Calu3 (cell line): ENCODE results near the gene DUSP2. TPM values are rescaled to one million over a fixed set of nuclear protein-coding genes. Genes with fewer than 3 reads are reported as not detected.

Experiments used
- BruUV-seq: library from RNA; stranded (reverse); fragments of 400-500 nt; replicated peaks from 2 replicates; lab custom pipeline; 2021; lab: Mats Ljungman, UMichigan
- CTCF ChIA-PET: fragments of 300-600 bp; sonication (Branson Sonifier 250); formaldehyde crosslinking; loops from one replicate; lab custom pipeline; 2022; ENCODE audit warnings: antibody characterized with exemption; lab: Charles Lee
- DNase-seq: peaks from one replicate; pipeline ENCODE4 v3.0.0; 2022
- H3K27ac Mint-ChIP-seq: one replicate; pipeline ENCODE4 v1.8.0; 2022; ENCODE audit warnings: mixed read lengths; ENCODE audit not compliant: unreplicated experiment
- H3K27me3 Mint-ChIP-seq: one replicate; pipeline ENCODE4 v1.8.0; 2022; ENCODE audit warnings: mixed read lengths; ENCODE audit not compliant: unreplicated experiment
- H3K36me3 Mint-ChIP-seq: one replicate; pipeline ENCODE4 v1.8.0; 2022; ENCODE audit warnings: mild to moderate bottlenecking, moderate library complexity, mixed read lengths; ENCODE audit not compliant: insufficient read depth, unreplicated experiment
- H3K4me1 Mint-ChIP-seq: one replicate; pipeline ENCODE4 v1.8.0; 2022; ENCODE audit warnings: mild to moderate bottlenecking, low read depth, mixed read lengths; ENCODE audit not compliant: unreplicated experiment
- H3K4me3 Mint-ChIP-seq: one replicate; pipeline ENCODE4 v1.8.0; 2022; ENCODE audit warnings: mild to moderate bottlenecking, low read depth, moderate library complexity, mixed read lengths; ENCODE audit not compliant: unreplicated experiment
- H3K9me3 Mint-ChIP-seq: one replicate; pipeline ENCODE4 v1.8.0; 2022; ENCODE audit warnings: low read depth, mixed read lengths; ENCODE audit not compliant: unreplicated experiment
- intact Hi-C: fragments of 100-400 bp; cut with micrococcal nuclease; formaldehyde crosslinking; loops from one replicate; pipeline ENCODE4 v1.10.0; 2022; ENCODE audit not compliant: unreplicated experiment
- total RNA-seq: library from RNA; stranded (reverse); gene quantifications from 2 replicates; pipeline ENCODE4 v1.2.3, GENCODE V29; 2022
- TF ChIP-seq, protein P1 (sequence below): fragments of 200-600 bp; IDR thresholded peaks from one replicate; pipeline ENCODE4 v1.8.0; 2022; ENCODE audit warnings: antibody characterized with exemption; ENCODE audit not compliant: unreplicated experiment

The DUSP2 gene
- total RNA-seq, 1 experiment from 2014 or later, result 4.1 TPM

DNA sequence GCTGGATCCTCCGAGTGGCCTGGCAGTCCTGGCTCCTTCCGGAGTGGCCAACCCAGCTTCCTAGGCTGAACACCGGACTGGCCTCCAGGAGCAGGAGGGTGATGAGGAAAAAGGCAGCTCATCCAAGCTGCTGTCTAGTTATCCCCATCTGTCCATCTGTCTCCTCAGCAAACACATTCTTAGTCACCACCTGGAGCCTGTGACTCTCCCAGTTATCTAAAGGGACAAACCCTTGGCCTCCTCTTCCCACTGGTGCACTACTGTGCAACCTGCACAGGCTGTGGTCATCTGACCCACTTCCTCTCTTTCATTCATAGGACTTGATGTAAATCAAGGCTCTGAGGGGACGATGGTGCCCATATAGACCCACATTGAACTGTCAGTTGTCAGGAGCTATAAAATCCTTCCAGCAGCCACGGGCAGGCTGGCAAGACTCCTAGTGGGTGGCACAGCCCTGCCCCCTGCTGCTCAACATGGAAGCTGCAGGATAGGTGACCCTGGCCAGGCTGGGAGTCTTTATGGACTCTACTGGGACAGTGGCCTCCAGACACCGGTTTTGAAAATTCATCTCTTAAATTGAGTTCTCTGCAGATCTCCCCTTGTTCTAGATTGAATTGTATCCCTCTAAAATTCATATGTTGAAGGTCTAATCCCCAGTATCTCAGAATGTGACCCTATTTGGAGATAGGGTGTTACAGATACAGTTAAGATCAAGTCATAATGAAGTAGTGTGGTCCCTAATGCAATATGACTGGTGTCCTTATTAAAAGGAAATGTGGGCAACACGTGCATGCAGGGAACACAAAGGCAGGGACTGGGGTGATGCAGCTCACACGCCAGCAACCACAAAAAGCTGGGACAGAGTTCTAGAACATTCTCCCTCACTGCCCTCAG is 29.3 kb upstream of the DUSP2 start:
- H3K27ac Mint-ChIP-seq, result no peak overlapping the region
- H3K4me1 Mint-ChIP-seq, result no peaks in the 10 kb centered on the region
- H3K9me3 Mint-ChIP-seq, result no peaks in the 10 kb centered on the region
- no TSS peak for BruUV-seq
- no peaks in the 10 kb centered on the region for H3K36me3 Mint-ChIP-seq
- no peak overlapping the region for H3K4me3 Mint-ChIP-seq
- H3K27me3 Mint-ChIP-seq, result peaks cover 14% of the 10 kb centered on the region
- TF ChIP-seq, protein P1, sequence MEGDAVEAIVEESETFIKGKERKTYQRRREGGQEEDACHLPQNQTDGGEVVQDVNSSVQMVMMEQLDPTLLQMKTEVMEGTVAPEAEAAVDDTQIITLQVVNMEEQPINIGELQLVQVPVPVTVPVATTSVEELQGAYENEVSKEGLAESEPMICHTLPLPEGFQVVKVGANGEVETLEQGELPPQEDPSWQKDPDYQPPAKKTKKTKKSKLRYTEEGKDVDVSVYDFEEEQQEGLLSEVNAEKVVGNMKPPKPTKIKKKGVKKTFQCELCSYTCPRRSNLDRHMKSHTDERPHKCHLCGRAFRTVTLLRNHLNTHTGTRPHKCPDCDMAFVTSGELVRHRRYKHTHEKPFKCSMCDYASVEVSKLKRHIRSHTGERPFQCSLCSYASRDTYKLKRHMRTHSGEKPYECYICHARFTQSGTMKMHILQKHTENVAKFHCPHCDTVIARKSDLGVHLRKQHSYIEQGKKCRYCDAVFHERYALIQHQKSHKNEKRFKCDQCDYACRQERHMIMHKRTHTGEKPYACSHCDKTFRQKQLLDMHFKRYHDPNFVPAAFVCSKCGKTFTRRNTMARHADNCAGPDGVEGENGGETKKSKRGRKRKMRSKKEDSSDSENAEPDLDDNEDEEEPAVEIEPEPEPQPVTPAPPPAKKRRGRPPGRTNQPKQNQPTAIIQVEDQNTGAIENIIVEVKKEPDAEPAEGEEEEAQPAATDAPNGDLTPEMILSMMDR, result peak; percentile 85
- peak; percentile 85 for DNase-seq
- intact Hi-C loops, result loop anchor here (1.0 to 10.0 kb wide), 3 partner anchors 36 to 182 kb away; partner anchors contain the start of gene ASTL
- CTCF ChIA-PET, result interaction anchor here (0.6 to 2.0 kb wide), 13 partner anchors 25 to 879 kb away, joined by 3 to 42 read pairs (median 4); partner anchors contain the start of genes ADRA2B and ASTL

DNA sequence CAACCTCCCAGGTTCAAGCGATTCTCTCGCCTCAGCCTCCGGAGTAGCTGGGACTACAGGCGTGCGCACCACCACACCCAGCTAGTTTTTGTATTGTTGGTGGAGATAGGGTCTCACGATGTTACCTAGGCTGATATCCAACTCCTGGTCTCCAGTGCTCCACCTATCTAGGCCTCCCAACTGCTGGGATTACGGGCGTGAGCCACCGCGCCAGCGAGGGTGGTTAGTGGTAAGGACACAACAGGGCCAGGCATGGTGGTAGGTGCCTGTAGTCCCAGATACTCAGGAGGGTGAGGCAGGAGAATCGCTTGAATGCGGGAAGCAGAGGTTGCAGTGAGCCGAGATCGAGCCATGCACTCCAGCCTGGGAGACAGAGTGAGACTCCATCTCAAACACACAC is 26.6 kb upstream of the DUSP2 start:
- no peak overlapping the region for H3K27ac Mint-ChIP-seq
- CTCF ChIA-PET, result no interaction called here

DNA sequence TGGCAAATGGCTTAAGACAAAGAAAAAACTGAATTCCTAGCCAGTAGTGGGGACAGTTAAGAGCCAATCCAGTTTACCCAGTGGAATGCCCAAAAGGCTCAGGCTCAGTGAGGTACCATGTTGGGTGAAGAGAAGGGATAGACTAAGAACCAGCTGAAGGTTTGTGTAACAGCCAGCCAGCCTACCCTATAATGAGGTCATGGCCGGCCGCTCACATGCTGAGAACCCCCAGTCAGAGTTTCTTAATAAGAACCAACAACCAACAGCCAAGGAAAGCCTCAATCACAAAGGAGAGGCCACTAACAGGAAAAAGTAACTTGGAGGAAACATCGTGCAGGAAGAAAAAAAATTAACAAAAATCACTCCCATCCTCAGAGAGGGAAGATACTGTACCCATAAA is 25.4 kb upstream of the DUSP2 start:
- no peak overlapping the region for H3K27ac Mint-ChIP-seq
- TF ChIP-seq, protein P1, result no peak
- CTCF ChIA-PET, result no interaction called here
- no peaks in the 10 kb centered on the region for H3K9me3 Mint-ChIP-seq
- no peak overlapping the region for H3K4me3 Mint-ChIP-seq
- H3K36me3 Mint-ChIP-seq, result no peaks in the 10 kb centered on the region
- peaks cover 11% of the 10 kb centered on the region for H3K27me3 Mint-ChIP-seq
- DNase-seq, result no peak
- intact Hi-C loops, result loop anchor here (10.0 kb wide), 1 partner anchor 146 kb away; no protein-coding TSS in a partner anchor
- H3K4me1 Mint-ChIP-seq, result no peaks in the 10 kb centered on the region
- BruUV-seq, result no TSS peak

More for the DNA sequence above, 26.6 kb upstream of the DUSP2 start:
- Mint-ChIP-seq H3K9me3 (no peaks in the 10 kb centered on the region), H3K36me3 (no peaks in the 10 kb centered on the region), H3K4me1 (no peaks in the 10 kb centered on the region), H3K27me3 (peaks cover 19% of the 10 kb centered on the region), H3K4me3 (no peak overlapping the region)
- no TSS peak for BruUV-seq
- intact Hi-C loops, result loop anchor here (10.0 kb wide), 1 partner anchor 147 kb away; no protein-coding TSS in a partner anchor
- TF ChIP-seq, protein P1, result no peak
- DNase-seq, result no peak

DNA sequence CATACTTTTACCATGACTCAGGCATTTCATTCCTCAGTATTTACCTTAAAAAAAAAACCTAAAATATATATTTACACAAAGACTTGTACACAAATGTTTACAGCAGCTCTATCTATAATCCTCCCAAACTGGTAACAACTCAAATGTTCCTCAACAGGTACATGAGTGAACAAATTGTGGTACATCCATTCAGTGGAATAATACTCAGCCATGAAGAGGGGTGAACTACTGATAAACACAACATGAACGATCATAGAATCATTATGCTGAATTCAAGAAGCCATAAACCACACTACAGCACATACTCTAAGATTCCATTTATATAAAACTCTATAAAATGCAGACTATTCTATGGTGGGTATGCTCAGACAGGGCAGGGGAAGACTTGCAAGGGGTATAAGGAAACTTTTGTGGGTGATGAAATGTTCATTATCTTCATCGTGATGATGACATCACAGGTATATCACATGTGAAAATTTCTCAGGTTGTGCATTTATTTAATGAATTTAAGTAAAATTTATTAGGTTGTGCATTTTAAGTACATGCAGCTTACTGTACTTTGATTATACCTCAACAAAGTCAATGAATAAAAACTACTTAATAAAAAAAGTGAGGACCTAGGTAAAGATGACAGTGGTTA is 24.7 kb upstream of the DUSP2 start:
- no peak overlapping the region for H3K4me3 Mint-ChIP-seq
- CTCF ChIA-PET, result no interaction called here
- DNase-seq, result no peak
- TF ChIP-seq, protein P1, result no peak
- H3K36me3 Mint-ChIP-seq, result no peaks in the 10 kb centered on the region
- BruUV-seq, result no TSS peak
- H3K9me3 Mint-ChIP-seq, result no peaks in the 10 kb centered on the region
- intact Hi-C loops, result loop anchor here (10.0 kb wide), 1 partner anchor 145 kb away; no protein-coding TSS in a partner anchor
- peaks cover 11% of the 10 kb centered on the region for H3K27me3 Mint-ChIP-seq
- H3K27ac Mint-ChIP-seq, result no peak overlapping the region
- no peaks in the 10 kb centered on the region for H3K4me1 Mint-ChIP-seq
